ENCODE results near the gene SYN1. TPM values are rescaled to one million over a fixed set of nuclear protein-coding genes. Genes with fewer than 3 reads are reported as not detected.
"Not testable (repeated sequence)": the region's sequence is repeated elsewhere in the genome, so short reads cannot be mapped to it uniquely, and the experiment has no call there.

The SYN1 gene
- polyA plus RNA-seq, 1 experiment: 0.23 TPM

DNA sequence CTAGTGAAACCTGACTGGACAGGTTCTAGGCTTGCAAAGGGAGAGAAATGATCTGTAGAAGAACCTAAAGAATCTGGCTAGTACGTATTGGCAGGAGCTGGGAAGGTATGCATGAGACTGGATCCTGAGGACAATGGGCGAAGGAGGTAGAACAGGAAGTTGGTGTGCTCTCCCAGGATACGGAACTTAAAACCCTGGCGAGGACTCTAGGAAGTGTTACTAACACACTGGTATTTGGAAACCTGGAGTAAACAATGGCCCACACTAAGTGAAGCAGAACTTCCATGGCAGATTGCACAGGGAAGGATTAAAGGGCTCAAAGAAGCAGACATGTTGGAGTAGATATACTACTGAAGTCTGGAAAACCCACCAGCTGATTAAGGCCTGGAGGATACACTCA, 9.1 kb downstream of the SYN1 start:
- ChIA-PET POLR2A (no interaction called here), CTCF (no interaction called here)
- Histone ChIP-seq H3K36me3 (ENCODE audit: control insufficient read depth, insufficient read depth, low read length) (no peaks in the 10 kb centered on the region), H3K4me3 (ENCODE audit: low read depth, low read length) (no peak overlapping the region), H3K27me3 (ENCODE audit: control insufficient read depth, insufficient read depth, low read length) (no peaks in the 10 kb centered on the region; the same call in none of the 2 replicates)
- TF ChIP-seq, protein P1, sequence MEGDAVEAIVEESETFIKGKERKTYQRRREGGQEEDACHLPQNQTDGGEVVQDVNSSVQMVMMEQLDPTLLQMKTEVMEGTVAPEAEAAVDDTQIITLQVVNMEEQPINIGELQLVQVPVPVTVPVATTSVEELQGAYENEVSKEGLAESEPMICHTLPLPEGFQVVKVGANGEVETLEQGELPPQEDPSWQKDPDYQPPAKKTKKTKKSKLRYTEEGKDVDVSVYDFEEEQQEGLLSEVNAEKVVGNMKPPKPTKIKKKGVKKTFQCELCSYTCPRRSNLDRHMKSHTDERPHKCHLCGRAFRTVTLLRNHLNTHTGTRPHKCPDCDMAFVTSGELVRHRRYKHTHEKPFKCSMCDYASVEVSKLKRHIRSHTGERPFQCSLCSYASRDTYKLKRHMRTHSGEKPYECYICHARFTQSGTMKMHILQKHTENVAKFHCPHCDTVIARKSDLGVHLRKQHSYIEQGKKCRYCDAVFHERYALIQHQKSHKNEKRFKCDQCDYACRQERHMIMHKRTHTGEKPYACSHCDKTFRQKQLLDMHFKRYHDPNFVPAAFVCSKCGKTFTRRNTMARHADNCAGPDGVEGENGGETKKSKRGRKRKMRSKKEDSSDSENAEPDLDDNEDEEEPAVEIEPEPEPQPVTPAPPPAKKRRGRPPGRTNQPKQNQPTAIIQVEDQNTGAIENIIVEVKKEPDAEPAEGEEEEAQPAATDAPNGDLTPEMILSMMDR (IDR thresholded peaks at IDR 0.05; ENCODE audit: insufficient read depth, low read depth, low read length): no peak
- no peak for DNase-seq (ENCODE audit: low read depth)

DNA sequence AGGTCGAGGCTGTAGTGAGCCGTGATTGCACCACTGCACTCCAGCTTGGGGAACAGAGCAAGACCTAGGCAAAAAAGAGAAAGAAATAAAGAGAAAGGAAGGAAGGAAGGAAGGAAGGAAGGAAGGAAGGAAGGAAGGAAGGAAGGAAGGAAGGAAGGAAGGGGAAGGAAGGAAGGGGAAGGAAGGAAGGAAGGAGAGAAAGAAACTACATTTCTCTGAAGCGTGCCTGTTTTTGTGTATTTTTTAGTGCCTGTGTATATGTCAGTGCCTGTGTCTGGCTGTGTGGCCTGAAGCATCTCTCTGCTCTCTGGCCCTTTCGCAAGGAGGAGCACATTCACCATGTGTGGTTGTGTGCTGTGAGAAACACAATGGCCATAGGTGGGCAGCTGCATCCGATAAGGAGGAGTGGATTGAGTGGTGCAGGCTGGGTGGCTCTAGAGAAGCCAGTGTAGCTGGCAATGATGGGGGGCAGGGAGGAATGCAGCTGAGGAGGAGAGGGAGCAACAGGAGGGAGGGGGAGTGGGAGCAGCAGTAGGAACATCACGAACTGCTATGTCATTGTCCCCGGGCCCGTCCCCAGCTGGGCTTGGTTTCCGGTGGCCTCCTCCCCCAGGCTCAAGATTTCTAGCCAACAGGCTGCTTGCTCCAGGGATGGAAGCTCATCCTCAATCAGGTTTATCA, 11.4 kb downstream of the SYN1 start:
- Histone ChIP-seq H3K4me3 (ENCODE audit: low read depth, low read length) (no peak overlapping the region), H3K36me3 (ENCODE audit: control insufficient read depth, insufficient read depth, low read length) (no peaks in the 10 kb centered on the region), H3K27me3 (ENCODE audit: control insufficient read depth, insufficient read depth, low read length) (no peaks in the 10 kb centered on the region; the same call in none of the 2 replicates)
- DNase-seq (ENCODE audit: low read depth): no peak
- POLR2A ChIA-PET: no interaction called here
- TF ChIP-seq, protein P1 (IDR thresholded peaks at IDR 0.05; ENCODE audit: insufficient read depth, low read depth, low read length): no peak
- CTCF ChIA-PET: no interaction called here

DNA sequence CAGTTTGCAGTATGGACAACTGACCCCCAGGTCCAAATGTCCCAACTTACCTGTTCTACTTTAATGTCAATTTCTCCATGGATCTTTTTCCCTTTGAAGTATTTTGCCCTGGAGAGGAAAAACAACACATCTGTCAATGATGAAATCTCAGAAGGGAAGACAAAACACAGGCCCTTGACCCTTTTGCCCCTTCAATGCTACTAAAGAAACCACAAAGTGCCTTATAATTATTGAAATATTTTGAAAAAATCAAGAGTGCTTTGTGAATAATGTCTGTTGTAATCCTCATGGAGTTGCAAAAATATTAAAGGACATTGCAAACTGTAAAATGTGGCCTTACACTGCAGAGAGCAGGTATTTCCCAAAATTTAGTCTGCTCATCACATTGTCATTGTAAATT, 12.6 kb downstream of the SYN1 start:
- no peak for DNase-seq (ENCODE audit: low read depth)
- no peaks in the 10 kb centered on the region for H3K36me3 ChIP-seq (ENCODE audit: control insufficient read depth, insufficient read depth, low read length)
- H3K27me3 ChIP-seq (ENCODE audit: control insufficient read depth, insufficient read depth, low read length): no peaks in the 10 kb centered on the region; the same call in none of the 2 replicates
- POLR2A ChIA-PET: no interaction called here
- H3K4me3 ChIP-seq (ENCODE audit: low read depth, low read length): no peak overlapping the region
- CTCF ChIA-PET: no interaction called here
- TF ChIP-seq, protein P1 (IDR thresholded peaks at IDR 0.05; ENCODE audit: insufficient read depth, low read depth, low read length): no peak

DNA sequence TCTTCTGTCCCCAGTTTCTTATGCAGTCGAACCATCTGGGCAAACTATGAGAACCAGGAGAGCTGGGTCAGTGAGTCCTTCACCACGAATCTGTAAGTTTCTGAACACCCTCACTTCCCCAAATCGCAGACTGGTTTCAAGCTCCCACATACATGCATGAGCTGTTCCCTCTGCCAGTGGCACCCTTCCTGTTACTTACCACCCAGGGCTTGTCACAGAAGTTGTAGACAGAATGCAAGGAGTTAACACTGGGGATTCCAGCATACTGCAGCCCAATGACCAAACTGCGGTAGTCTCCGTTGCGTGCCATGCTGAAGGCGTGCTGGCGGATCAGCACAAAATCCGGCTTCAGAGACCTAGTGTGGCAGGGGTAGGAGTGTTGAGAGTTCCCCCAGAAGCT, 14.6 kb downstream of the SYN1 start:
- DNase-seq (ENCODE audit: low read depth): no peak
- CTCF ChIA-PET: no interaction called here
- POLR2A ChIA-PET: no interaction called here
- Histone ChIP-seq H3K36me3 (ENCODE audit: control insufficient read depth, insufficient read depth, low read length) (no peaks in the 10 kb centered on the region), H3K4me3 (ENCODE audit: low read depth, low read length) (no peak overlapping the region), H3K27me3 (ENCODE audit: control insufficient read depth, insufficient read depth, low read length) (no peaks in the 10 kb centered on the region; the same call in 1 of the 2 replicates)
- TF ChIP-seq, protein P1 (IDR thresholded peaks at IDR 0.05; ENCODE audit: insufficient read depth, low read depth, low read length): no peak

DNA sequence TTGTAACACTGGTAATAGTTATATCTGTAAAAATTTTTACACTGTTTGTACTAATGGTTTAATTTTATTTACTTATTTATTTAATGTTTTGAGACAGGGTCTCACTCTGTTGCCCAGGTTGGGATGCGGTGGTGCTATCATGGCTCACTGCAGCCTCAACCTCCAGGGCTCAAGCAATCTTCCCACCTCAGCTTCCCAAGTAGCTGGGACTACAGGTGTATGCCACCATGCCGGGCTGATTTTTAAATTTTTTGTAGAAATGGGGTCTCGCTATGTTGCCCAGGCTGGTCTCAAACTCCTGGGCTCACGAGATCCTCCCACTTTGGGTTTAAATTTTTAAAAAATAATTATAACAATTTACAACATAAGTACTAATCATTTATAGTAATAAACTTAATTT, 16.5 kb downstream of the SYN1 start:
- H3K27me3 ChIP-seq (ENCODE audit: control insufficient read depth, insufficient read depth, low read length); DNase-seq (ENCODE audit: low read depth); CTCF ChIA-PET; H3K36me3 ChIP-seq (ENCODE audit: control insufficient read depth, insufficient read depth, low read length); POLR2A ChIA-PET; H3K4me3 ChIP-seq (ENCODE audit: low read depth, low read length): not testable (repeated sequence)

DNA sequence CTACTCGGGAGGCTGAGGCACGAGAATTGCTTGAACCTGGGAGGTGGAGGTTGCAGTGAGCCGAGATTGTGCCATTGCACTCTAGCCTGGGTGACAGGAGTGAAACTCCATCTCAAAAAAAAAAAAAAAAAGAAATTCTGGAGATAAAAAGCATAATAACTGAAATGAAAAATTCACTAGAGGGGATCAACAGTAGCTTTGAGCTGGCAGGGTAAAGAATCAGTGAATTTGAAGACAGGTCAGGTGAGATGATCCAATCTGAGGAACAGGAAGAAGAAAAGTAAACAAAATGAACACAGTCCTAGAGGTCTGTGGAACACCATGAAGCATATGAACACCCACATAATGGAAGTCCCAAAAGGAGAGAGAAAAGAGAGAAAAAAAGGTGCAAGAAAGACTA, 22.4 kb downstream of the SYN1 start:
- TF ChIP-seq, protein P1 (IDR thresholded peaks at IDR 0.05; ENCODE audit: insufficient read depth, low read depth, low read length): no peak

More for the DNA sequence above, 22.4 kb downstream of the SYN1 start:
- H3K4me3 ChIP-seq (ENCODE audit: low read depth, low read length): no peak overlapping the region
- H3K36me3 ChIP-seq (ENCODE audit: control insufficient read depth, insufficient read depth, low read length): no peaks in the 10 kb centered on the region
- CTCF ChIA-PET: no interaction called here
- POLR2A ChIA-PET: no interaction called here
- no peak for DNase-seq (ENCODE audit: low read depth)
- no peaks in the 10 kb centered on the region for H3K27me3 ChIP-seq (ENCODE audit: control insufficient read depth, insufficient read depth, low read length)
